ENCODE data around the gene PLXNA4.

The PLXNA4 gene

DNA sequence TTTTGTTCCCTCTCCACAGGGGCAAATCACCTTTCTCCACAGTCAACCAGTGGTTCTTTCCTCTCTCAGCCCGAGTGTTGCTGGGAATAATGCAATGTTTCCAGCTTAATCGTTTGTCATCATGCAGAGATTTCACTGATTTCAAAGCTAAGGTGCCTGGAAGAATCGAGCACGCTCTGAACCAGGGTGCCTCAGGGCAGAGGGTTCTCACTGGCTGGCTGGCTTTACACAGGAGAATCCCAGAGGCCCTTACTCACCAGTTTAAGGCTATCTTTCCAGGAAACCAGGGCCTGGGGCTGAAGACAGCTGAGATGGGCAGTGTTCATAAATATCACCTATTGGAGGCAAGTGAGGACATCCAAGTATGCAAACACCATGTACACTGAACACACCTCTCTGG is 21.8 kb downstream of the PLXNA4 start:
- H3K27me3 ChIP-seq (ENCODE audit: insufficient read depth, low read length), result no peaks in the 10 kb centered on the region
- H3K9ac ChIP-seq (ENCODE audit: low read length), result no peak overlapping the region
- H3K23ac ChIP-seq (ENCODE audit: low read length), result no peak overlapping the region
- peaks cover 6% of the 10 kb centered on the region for H3K9me3 ChIP-seq (ENCODE audit: insufficient read depth, low read depth, low read length)
- H4K8ac ChIP-seq (ENCODE audit: low read depth, low read length), result no peak overlapping the region
- no peak overlapping the region for H3K4me3 ChIP-seq (ENCODE audit: low read depth, low read length)
- H2AK5ac ChIP-seq (ENCODE audit: low read length), result no peak overlapping the region
- H3K4me1 ChIP-seq (ENCODE audit: control insufficient read depth in 1 of 2, insufficient read depth in 2 of 2, low read length in 2 of 2), result peaks cover 0 to 4% of the 10 kb centered on the region in 2 experiments
- H2AFZ ChIP-seq (ENCODE audit: insufficient read depth, low read length, poor library complexity), result no peak overlapping the region
- H3K4ac ChIP-seq (ENCODE audit: low read depth, low read length), result no peak overlapping the region
- H3K18ac ChIP-seq (ENCODE audit: low read length), result no peak overlapping the region
- H2BK120ac ChIP-seq (ENCODE audit: insufficient read depth, low read length, poor library complexity), result no peak overlapping the region
- no peak overlapping the region for H3K4me2 ChIP-seq (ENCODE audit: low read length)
- H3K79me2 ChIP-seq (ENCODE audit: control insufficient read depth, insufficient read depth, low read length, poor library complexity), result no peaks in the 10 kb centered on the region
- H3K36me3 ChIP-seq (ENCODE audit: control insufficient read depth in 1 of 2, insufficient read depth in 2 of 2, low read length in 2 of 2), result no peaks in the 10 kb centered on the region
- WGBS (ENCODE audit: extremely low coverage, insufficient coverage, insufficient read length), result no CpG with 5 or more reads among the region's 4 CpGs
- H2BK12ac ChIP-seq (ENCODE audit: low read length), result no peak overlapping the region
- no peak overlapping the region for H2BK5ac ChIP-seq (ENCODE audit: low read depth, low read length, poor library complexity)
- no peaks in the 10 kb centered on the region for H3K79me1 ChIP-seq (ENCODE audit: low read length)
- DNase-seq, result peak; percentile 74 to 92
- H3K14ac ChIP-seq (ENCODE audit: low read length), result no peak overlapping the region
- H4K91ac ChIP-seq (ENCODE audit: low read depth, low read length), result no peak overlapping the region
- no peak overlapping the region for H3K27ac ChIP-seq (ENCODE audit: low read depth, low read length)
- no peak overlapping the region for H4K12ac ChIP-seq (ENCODE audit: low read depth, low read length)

- Histone ChIP-seq H3K4ac (ENCODE audit: low read depth, low read length) (no peak overlapping the region), H2AK5ac (ENCODE audit: low read length) (no peak overlapping the region), H3K18ac (ENCODE audit: low read length) (no peak overlapping the region), H3K4me2 (ENCODE audit: low read length) (no peak overlapping the region), H3K79me1 (ENCODE audit: low read length) (no peaks in the 10 kb centered on the region), H2AFZ (ENCODE audit: insufficient read depth, low read length, poor library complexity) (no peak overlapping the region), H4K91ac (ENCODE audit: low read depth, low read length) (no peak overlapping the region), H3K14ac (ENCODE audit: low read length) (no peak overlapping the region), H3K4me3 (ENCODE audit: low read depth, low read length) (no peak overlapping the region), H3K36me3 (ENCODE audit: control insufficient read depth in 1 of 2, insufficient read depth in 2 of 2, low read length in 2 of 2) (no peaks in the 10 kb centered on the region), H3K23ac (ENCODE audit: low read length) (no peak overlapping the region), H3K9me3 (ENCODE audit: insufficient read depth, low read depth, low read length) (peaks cover 6% of the 10 kb centered on the region), H2BK120ac (ENCODE audit: insufficient read depth, low read length, poor library complexity) (no peak overlapping the region), H3K79me2 (ENCODE audit: control insufficient read depth, insufficient read depth, low read length, poor library complexity) (no peaks in the 10 kb centered on the region), H3K9ac (ENCODE audit: low read length) (no peak overlapping the region), H4K8ac (ENCODE audit: low read depth, low read length) (no peak overlapping the region), H3K27me3 (ENCODE audit: insufficient read depth, low read length) (no peaks in the 10 kb centered on the region), H2BK12ac (ENCODE audit: low read length) (no peak overlapping the region), H3K4me1 (ENCODE audit: control insufficient read depth in 1 of 2, insufficient read depth in 2 of 2, low read length in 2 of 2) (peaks cover 0 to 4% of the 10 kb centered on the region in 2 experiments), H2BK5ac (ENCODE audit: low read depth, low read length, poor library complexity) (no peak overlapping the region), H4K12ac (ENCODE audit: low read depth, low read length) (no peak overlapping the region), H3K27ac (ENCODE audit: low read depth, low read length) (no peak overlapping the region)
- no CpG with 5 or more reads among the region's 3 CpGs for WGBS (ENCODE audit: extremely low coverage, insufficient coverage, insufficient read length)
- peak; percentile 71 to 82 for DNase-seq
These were observed 23.2 kb downstream of the PLXNA4 start for GRCh38 chr7:132553031-132553430.

DNA sequence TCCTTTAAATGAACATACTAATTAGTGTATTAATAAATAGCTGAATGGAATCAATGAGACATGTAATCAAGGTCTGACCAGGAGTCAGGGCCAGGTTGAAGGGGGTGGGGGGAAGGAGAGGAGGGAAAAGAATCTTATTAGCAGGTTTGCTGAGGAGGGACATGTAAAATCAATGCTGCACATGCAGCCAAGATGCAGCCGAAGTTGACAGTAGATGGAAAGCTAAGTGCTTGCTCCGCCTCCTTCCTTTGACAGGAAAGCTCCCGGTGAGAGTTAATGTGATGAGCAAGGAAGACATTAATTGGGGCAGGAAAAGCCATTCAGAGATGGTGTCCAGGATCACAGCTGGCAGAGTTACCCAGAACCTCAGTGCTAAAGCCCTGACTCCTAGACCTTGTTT is 24.4 kb downstream of the PLXNA4 start:
- H3K79me2 ChIP-seq (ENCODE audit: control insufficient read depth, insufficient read depth, low read length, poor library complexity), result no peaks in the 10 kb centered on the region
- H2AFZ ChIP-seq (ENCODE audit: insufficient read depth, low read length, poor library complexity), result no peak overlapping the region
- no peak overlapping the region for H2BK120ac ChIP-seq (ENCODE audit: insufficient read depth, low read length, poor library complexity)
- no peak overlapping the region for H3K4me2 ChIP-seq (ENCODE audit: low read length)
- H3K27ac ChIP-seq (ENCODE audit: low read depth, low read length), result no peak overlapping the region
- no peak overlapping the region for H3K18ac ChIP-seq (ENCODE audit: low read length)
- no peak overlapping the region for H2BK5ac ChIP-seq (ENCODE audit: low read depth, low read length, poor library complexity)
- no peaks in the 10 kb centered on the region for H3K27me3 ChIP-seq (ENCODE audit: insufficient read depth, low read length)
- H3K4ac ChIP-seq (ENCODE audit: low read depth, low read length), result no peak overlapping the region
- H2AK5ac ChIP-seq (ENCODE audit: low read length), result no peak overlapping the region
- no peaks in the 10 kb centered on the region for H3K36me3 ChIP-seq (ENCODE audit: control insufficient read depth in 1 of 2, insufficient read depth in 2 of 2, low read length in 2 of 2)
- no peak overlapping the region for H4K8ac ChIP-seq (ENCODE audit: low read depth, low read length)
- no peak overlapping the region for H4K91ac ChIP-seq (ENCODE audit: low read depth, low read length)
- H3K23ac ChIP-seq (ENCODE audit: low read length), result no peak overlapping the region
- no CpG with 5 or more reads among the region's 3 CpGs for WGBS (ENCODE audit: extremely low coverage, insufficient coverage, insufficient read length)
- H4K12ac ChIP-seq (ENCODE audit: low read depth, low read length), result no peak overlapping the region
- H3K14ac ChIP-seq (ENCODE audit: low read length), result no peak overlapping the region
- H3K79me1 ChIP-seq (ENCODE audit: low read length), result no peaks in the 10 kb centered on the region
- H3K4me1 ChIP-seq (ENCODE audit: control insufficient read depth in 1 of 2, insufficient read depth in 2 of 2, low read length in 2 of 2), result peaks cover 0 to 4% of the 10 kb centered on the region in 2 experiments
- H3K9ac ChIP-seq (ENCODE audit: low read length), result no peak overlapping the region
- H3K4me3 ChIP-seq (ENCODE audit: low read depth, low read length), result no peak overlapping the region
- no peak overlapping the region for H2BK12ac ChIP-seq (ENCODE audit: low read length)
- DNase-seq, result no peak
- peaks cover 6% of the 10 kb centered on the region for H3K9me3 ChIP-seq (ENCODE audit: insufficient read depth, low read depth, low read length)

DNA sequence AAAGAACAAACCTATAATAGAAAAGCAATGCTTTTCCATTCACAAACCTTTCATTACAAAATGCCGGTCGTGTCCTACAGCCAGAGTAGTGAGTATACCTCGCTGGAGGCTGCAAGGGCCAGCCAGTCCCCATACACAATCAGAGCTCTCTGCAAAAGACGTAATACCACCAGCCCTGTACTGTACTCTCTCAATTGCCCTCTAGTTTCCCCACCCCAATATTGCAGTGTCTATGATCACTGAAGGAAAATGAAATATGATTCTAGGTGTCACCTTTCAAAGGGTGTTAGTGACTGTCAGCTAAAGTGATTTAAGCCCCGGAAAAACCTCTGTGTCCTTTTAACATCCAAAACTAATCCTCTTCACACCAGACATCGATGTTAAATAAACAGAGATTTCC is 24.8 kb downstream of the PLXNA4 start:
- no peak overlapping the region for H3K4me3 ChIP-seq (ENCODE audit: low read depth, low read length)
- H2BK12ac ChIP-seq (ENCODE audit: low read length), result no peak overlapping the region
- no peak overlapping the region for H2AK5ac ChIP-seq (ENCODE audit: low read length)
- peaks cover 1% of the 10 kb centered on the region for H3K27me3 ChIP-seq (ENCODE audit: insufficient read depth, low read length)
- WGBS (ENCODE audit: extremely low coverage, insufficient coverage, insufficient read length), result no CpG with 5 or more reads among the region's 6 CpGs
- no peak overlapping the region for H3K14ac ChIP-seq (ENCODE audit: low read length)
- H4K12ac ChIP-seq (ENCODE audit: low read depth, low read length), result no peak overlapping the region
- H3K79me2 ChIP-seq (ENCODE audit: control insufficient read depth, insufficient read depth, low read length, poor library complexity), result no peaks in the 10 kb centered on the region
- H3K18ac ChIP-seq (ENCODE audit: low read length), result no peak overlapping the region
- H3K36me3 ChIP-seq (ENCODE audit: control insufficient read depth in 1 of 2, insufficient read depth in 2 of 2, low read length in 2 of 2), result no peaks in the 10 kb centered on the region
- H4K8ac ChIP-seq (ENCODE audit: low read depth, low read length), result no peak overlapping the region
- no peak for DNase-seq
- no peak overlapping the region for H3K23ac ChIP-seq (ENCODE audit: low read length)
- no peak overlapping the region for H2BK5ac ChIP-seq (ENCODE audit: low read depth, low read length, poor library complexity)
- no peaks in the 10 kb centered on the region for H3K79me1 ChIP-seq (ENCODE audit: low read length)
- no peak overlapping the region for H4K91ac ChIP-seq (ENCODE audit: low read depth, low read length)
- peaks cover 6% of the 10 kb centered on the region for H3K9me3 ChIP-seq (ENCODE audit: insufficient read depth, low read depth, low read length)
- no peak overlapping the region for H2BK120ac ChIP-seq (ENCODE audit: insufficient read depth, low read length, poor library complexity)
- H2AFZ ChIP-seq (ENCODE audit: insufficient read depth, low read length, poor library complexity), result no peak overlapping the region
- H3K4me2 ChIP-seq (ENCODE audit: low read length), result no peak overlapping the region
- H3K4ac ChIP-seq (ENCODE audit: low read depth, low read length), result no peak overlapping the region
- no peak overlapping the region for H3K9ac ChIP-seq (ENCODE audit: low read length)
- H3K27ac ChIP-seq (ENCODE audit: low read depth, low read length), result no peak overlapping the region
- H3K4me1 ChIP-seq (ENCODE audit: control insufficient read depth in 1 of 2, insufficient read depth in 2 of 2, low read length in 2 of 2), result peaks cover 0 to 4% of the 10 kb centered on the region in 2 experiments

All from trophoblast cell (in vitro differentiated cells and primary cell).